ENCODE measurements around the gene PIP5K1A.

PIP5K1A gene

DNA sequence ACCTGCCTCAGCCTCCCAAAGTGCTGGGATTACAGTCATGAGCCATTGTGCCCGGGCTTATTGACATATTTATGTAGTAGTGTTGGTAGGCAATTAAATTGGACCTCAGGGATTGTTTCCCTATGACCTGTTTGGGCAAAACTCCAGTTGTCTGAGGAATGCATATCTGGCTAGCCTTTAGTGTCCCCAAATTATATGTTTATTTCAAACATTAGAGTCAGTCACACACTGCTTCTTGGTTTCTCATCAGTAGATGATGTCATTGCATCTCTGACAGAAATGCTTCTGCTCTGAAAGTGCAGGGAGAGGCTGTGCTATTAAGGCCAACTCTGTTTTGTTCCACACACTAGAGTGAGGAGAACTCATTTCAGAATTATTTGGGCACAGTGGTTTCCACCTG is 12.5 kb downstream of the PIP5K1A start:
- DNase-seq (ENCODE audit: low read depth): no peak
- TF ChIP-seq, protein P1, sequence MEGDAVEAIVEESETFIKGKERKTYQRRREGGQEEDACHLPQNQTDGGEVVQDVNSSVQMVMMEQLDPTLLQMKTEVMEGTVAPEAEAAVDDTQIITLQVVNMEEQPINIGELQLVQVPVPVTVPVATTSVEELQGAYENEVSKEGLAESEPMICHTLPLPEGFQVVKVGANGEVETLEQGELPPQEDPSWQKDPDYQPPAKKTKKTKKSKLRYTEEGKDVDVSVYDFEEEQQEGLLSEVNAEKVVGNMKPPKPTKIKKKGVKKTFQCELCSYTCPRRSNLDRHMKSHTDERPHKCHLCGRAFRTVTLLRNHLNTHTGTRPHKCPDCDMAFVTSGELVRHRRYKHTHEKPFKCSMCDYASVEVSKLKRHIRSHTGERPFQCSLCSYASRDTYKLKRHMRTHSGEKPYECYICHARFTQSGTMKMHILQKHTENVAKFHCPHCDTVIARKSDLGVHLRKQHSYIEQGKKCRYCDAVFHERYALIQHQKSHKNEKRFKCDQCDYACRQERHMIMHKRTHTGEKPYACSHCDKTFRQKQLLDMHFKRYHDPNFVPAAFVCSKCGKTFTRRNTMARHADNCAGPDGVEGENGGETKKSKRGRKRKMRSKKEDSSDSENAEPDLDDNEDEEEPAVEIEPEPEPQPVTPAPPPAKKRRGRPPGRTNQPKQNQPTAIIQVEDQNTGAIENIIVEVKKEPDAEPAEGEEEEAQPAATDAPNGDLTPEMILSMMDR (IDR thresholded peaks at IDR 0.05; ENCODE audit: low read depth, low read length, missing control alignments): no peak
- H3K4me3 ChIP-seq (ENCODE audit: low read depth, low read length): no peak overlapping the region

DNA sequence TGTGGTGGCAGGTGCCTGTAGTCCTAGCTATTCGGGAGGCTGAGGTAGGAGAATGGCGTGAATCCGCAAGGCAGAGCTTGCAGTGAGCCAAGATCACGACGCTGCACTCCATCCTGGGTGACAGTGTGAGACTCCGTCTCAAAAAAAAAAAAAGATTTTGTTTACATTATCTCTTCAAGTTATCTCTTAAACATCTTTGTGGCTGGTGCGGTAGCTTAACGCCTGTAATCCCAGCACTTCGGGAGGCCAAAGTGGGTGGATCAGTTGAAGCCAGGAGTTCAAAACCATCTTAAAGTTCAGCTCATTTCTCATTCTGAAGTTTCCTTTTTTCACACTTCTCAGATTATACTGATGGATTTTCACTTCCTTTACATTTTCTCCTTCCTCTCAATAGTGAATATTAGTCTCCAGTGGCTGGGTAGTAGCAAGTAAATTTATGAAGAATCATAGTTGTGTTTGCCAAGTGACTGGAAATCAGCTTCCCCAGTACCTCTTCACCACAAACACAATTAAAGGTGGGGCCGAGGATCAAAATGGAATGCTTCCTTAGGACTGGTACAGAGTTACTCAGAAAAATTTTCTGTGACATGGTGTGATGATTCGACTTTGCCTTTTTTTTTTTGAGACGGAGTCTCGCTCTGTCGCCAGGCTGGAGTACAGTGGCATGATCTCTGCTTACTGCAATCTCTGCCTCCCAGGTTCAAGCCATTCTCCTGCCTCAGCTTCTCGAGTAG is 13.8 kb downstream of the PIP5K1A start:
- no peak overlapping the region for H3K4me3 ChIP-seq (ENCODE audit: low read depth, low read length)
- DNase-seq (ENCODE audit: low read depth): no peak
- TF ChIP-seq, protein P1 (IDR thresholded peaks at IDR 0.05; ENCODE audit: low read depth, low read length, missing control alignments): no peak

DNA sequence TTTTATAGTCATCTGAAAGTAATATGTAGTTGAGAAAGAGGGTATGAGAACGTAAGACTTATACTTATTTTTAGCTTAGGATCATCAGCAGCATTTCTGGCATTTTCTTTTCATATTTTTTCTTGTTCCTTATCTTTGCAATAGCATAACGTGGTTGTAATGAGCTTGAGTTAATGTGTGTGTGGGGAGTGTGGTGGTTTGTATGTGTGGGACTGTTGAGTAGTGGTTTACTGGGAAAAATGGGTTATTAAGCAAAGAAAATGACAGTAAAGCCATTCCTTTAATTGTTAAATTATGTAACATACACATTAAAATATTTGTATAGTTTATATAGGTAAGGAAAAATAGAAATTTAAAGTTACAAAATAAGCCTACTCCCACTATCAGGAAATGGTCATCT is 15.2 kb downstream of the PIP5K1A start:
- no peak for DNase-seq (ENCODE audit: low read depth)
- H3K4me3 ChIP-seq (ENCODE audit: low read depth, low read length): no peak overlapping the region
- TF ChIP-seq, protein P1 (IDR thresholded peaks at IDR 0.05; ENCODE audit: low read depth, low read length, missing control alignments): no peak

DNA sequence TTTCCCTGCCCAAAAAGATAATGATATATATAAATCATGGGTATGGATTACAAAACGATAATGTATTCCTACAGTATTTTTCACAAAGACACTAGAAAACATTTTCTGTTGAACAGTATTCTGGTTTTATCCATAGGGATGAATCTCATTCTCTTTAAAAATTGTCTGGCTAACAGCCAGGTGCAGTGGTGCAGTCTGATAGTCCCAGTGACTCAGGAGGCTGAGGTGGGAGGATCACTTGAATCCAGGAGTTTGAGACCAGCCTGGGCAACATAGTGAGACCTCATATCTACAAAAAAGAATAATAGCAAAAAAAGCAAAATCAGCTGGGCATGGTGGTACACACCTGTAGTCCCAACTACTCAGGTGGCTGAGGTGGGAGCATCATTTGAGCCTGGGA is 23.3 kb downstream of the PIP5K1A start:
- DNase-seq (ENCODE audit: low read depth): no peak
- no peak overlapping the region for H3K4me3 ChIP-seq (ENCODE audit: low read depth, low read length)
- TF ChIP-seq, protein P1 (IDR thresholded peaks at IDR 0.05; ENCODE audit: low read depth, low read length, missing control alignments): no peak

DNA sequence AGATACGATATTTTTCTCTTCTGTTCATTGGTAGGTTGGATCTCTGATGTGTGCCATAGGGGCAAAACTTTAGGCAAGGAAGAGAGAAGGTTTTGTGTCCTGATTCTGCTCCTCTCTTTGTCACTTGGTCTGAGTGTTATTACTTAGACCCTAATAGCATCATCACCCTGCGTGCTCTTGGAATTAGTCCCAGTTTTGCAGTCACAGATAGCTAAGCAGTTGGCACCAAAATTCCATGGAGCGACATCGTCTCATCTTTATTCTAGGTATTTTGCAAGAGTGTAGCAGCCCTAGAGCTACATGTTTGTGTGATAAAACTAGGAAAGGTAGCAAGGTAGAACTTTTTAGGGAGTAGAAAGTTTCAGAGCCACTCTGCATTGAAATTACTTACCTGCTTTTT is 23.8 kb downstream of the PIP5K1A start:
- DNase-seq (ENCODE audit: low read depth): no peak
- no peak overlapping the region for H3K4me3 ChIP-seq (ENCODE audit: low read depth, low read length)
- TF ChIP-seq, protein P1 (IDR thresholded peaks at IDR 0.05; ENCODE audit: low read depth, low read length, missing control alignments): no peak

DNA sequence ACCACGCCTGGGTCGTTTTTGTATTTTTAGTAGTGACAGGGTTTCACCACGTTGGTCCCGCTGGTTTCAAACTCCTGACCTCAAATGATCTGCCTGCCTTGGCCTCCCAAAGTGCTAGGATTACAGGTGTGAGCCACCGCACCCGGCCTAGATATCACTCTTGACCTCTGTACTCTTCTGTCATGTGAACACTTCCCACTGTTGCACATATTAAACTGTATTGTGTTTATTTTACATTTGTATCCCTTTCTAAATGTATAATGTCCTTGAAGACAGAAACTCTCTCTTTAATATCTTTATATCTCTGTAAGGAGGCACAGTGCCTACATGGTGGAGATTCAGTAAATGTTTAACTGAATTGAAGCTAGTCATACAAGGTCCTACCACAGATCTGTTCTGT is 36.9 kb downstream of the PIP5K1A start:
- TF ChIP-seq, protein P1 (IDR thresholded peaks at IDR 0.05; ENCODE audit: low read depth, low read length, missing control alignments): no peak
- no peak for DNase-seq (ENCODE audit: low read depth)
- no peak overlapping the region for H3K4me3 ChIP-seq (ENCODE audit: low read depth, low read length)
